A673 (cell line): ENCODE data around the gene CAMSAP1.

Source experiments
- CTCF ChIP-seq: fragments of 300-800, 200-600 bp; sonication (generic); conservative IDR thresholded peaks from 2 replicates; pipeline ENCODE4 v1.5.1; 2017; ENCODE audit warnings: low read depth, mild to moderate bottlenecking, antibody characterized with exemption, low read length, moderate library complexity, mixed read lengths
- EZH2 ChIP-seq: fragments of 200-600 bp; sonication (generic); IDR thresholded peaks from 2 replicates; pipeline ENCODE4 v1.6.1; 2017; ENCODE audit warnings: borderline replicate concordance, low read depth, mild to moderate bottlenecking, mixed read lengths, antibody characterized with exemption, low read length; ENCODE audit not compliant: poor library complexity, severe bottlenecking

GRCh38 chr9:135821116-135821515 lies 86.2 kb downstream of the CAMSAP1 start:
- TF ChIP-seq CTCF = no peak
- no peak for TF ChIP-seq EZH2
